OCI-M2 (cell line): ENCODE measurements around the gene BRWD1.

ENCODE experiments used
- DNase-seq: peaks from one replicate; lab custom pipeline; 2025; ENCODE audit not compliant: unreplicated experiment; lab: John Stamatoyannopoulos, UW

The BRWD1 gene

DNA sequence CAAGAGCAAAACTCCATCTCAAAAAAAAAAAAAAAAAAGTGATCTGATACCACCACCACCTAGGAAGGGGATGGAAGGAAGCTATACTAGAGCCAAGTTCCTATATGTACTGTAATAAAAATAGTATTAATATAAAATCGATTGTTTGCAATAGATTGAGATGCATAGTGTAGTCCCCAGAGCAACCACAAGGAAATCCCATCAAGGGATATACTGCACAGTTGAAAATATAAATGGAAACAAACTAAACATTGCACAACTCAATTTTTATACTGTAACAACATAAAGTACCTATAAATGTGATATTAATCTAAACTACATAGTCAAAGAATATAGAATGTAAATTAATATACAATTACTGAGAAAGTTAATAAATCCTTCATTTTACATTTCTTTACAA is 109.3 kb downstream of the BRWD1 start:
- no peak for DNase-seq

DNA sequence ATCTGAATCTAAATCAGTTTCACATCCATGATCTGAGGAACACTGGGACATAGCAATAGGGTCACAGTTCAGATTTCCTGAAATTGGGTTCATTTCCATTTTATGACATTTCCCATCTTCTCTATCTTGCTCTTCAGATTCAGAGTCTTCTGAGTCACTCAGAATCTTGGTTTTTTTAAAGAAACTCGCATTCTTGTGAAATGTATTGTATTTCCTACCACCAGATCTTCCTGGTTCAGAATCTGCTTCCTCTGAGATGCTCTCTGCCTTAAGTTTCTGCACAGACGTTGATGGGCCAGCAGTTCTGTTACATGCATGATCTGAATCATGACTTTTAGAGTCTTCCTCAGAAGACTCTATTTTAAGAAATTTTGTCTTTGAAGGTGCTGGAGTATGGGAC is 114.6 kb downstream of the BRWD1 start:
- DNase-seq: no peak

DNA sequence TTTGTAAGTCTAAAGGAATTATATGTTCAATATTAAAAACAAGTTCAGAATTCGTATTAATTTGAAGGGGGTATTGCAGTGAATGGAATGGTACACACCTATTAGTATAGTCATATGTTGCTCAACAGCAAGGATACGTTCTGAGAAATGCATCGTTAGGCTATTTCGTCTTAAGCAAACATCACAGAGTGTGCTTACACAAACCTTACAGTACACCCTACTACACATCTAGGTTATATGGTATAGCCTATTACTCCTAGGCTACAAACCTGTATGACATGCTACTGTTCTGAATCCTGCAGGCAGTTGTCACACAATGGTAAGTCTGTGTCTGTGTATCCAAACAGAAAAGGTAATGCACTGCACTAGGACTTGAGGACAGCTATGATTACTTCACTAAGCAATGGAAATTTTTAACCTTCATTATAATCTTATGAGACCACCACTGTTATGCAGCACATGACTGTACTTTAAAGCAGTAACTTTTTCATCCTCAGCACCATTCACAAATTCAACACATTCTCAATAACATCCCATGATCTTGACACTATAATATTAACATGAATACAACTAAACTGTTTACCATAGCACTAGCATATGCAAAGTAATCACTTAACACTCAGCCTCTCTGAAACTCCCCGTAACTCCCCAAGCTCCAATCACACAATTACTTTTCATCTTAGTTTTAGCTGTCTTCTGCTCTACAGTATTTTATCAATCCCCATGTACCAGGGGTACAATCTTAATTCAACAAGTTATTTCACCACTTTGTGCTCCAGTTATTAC is 115.8 kb downstream of the BRWD1 start:
- DNase-seq: no peak

DNA sequence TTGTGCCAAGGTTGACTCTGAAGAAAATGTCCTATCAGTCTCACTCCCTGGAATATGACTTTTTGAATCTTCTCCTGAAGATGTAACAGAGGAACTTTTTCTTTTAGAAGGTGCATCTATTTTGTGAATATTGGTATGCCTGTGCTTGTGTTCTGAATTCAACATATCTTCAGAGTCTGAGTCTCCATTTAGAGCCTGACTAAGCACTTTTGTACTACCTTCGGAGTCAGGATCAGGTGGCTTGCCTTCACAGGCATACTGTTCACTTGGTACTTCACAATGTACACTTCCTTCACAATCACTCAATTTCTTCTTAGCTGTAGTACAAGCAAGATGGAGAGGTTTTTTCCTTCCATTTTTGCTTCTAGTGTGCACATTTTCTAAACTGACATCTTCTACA is 116.6 kb downstream of the BRWD1 start:
- no peak for DNase-seq

DNA sequence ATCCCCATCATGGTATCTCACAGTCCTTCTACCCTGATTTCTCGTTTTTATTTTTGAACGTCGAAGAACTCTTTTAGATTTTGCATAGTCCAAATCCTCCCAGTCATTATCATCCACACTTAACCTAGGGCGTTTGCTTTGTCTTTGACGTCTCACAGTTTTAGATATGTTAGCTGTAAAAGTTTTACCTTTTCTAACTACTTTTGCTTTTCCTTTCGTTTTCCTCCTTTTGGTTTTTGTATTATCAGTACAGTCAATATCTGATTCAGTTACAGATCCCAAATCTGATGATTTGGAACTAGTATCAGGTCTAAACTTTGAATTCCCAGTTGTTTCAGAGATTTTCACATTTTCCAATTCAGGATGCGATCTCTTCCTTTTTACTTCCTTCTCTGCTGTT is 117.1 kb downstream of the BRWD1 start:
- DNase-seq: no peak

DNA sequence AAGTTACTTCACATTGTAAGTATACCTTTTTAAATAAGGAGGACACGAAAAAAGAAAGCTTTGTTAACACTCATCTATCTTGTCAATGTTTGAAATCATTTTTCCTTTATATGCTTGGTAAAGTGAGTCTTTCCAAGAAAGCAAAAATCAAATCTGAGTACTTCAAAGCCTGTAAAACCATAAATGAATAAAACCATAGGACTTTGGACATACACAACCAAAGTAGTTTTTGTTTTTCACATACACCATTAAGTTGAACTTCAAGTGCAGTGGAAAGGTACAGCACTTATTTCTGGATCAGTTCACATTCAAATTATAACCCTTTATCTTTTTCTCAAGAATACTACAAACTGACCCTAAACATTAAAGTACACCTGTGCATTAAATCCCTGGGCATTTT is 120.1 kb downstream of the BRWD1 start:
- no peak for DNase-seq

GRCh38 chr21:39189857-39190604 is 123.4 kb downstream of the BRWD1 start:
- no peak for DNase-seq

DNA sequence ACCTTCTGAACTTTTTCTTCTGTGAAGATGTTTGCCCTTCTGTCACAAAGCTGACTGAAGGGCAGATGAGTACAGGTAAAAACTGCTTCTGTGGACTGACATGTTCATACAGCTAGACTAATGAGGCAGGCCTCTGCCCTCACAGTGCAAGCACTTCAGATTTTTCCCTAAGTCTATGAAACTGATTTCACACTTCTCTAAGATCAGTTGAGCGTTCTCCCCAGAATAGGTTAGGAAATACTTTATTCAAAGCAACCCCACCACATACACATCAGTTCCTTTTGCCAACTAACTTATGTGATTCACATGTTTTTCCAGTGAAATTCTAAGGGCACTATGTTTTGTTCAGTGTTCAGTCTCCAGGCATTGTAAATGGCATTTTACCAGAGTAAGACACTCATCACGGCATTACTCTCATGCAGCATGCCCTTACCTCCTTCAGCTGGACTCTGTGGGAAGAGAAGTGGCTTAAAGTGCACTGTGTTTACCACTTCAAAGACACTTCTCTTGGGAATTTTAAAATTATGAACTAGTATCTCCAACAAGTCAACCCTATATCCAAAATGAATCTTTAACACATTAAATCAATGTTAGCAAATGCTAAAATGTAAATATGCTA is 124.8 kb downstream of the BRWD1 start:
- no peak for DNase-seq

DNA sequence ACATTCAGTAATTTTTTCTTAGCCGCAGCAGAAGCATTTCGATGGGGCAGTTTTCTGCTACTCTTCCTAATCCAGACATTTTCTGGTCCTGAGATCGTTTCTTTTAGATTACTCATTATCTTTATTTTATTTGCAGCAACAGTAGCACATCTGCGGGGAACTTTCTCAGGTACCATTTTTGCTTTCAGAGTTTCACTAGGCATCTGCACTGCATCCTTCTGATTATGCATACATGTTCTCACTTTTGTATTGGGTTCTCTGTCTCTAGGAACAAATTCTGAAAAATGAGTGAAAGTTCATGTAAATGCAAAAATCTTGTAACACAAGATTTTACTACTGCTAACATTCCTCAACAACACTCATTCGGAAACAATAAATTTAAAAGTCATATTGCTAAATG is 126.3 kb downstream of the BRWD1 start:
- DNase-seq: no peak

DNA sequence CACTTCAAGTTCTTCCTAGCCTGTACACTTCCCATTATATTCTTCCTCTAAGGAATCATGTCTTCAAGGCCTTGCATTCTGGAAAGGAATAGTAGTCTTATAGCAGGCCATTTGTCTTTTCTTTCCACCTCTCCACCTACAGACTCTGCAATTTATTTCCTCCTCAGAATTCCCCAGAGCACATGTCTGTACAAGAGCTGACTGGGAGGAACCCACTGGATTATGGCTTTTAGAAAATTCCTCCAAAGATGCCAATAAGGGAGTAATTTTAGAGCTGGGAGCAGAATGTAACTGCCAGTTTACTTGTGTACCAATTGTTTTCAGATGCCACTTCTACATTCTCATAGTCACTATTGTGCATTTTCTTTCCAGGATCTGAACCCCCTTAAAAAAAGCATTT is 126.8 kb downstream of the BRWD1 start:
- no peak for DNase-seq

- DNase-seq: no peak
These were observed 128.3 kb downstream of the BRWD1 start for GRCh38 chr21:39185157-39185556.

GRCh38 chr21:39184050-39184980 is 129.1 kb downstream of the BRWD1 start:
- peak; percentile 59 for DNase-seq

DNA sequence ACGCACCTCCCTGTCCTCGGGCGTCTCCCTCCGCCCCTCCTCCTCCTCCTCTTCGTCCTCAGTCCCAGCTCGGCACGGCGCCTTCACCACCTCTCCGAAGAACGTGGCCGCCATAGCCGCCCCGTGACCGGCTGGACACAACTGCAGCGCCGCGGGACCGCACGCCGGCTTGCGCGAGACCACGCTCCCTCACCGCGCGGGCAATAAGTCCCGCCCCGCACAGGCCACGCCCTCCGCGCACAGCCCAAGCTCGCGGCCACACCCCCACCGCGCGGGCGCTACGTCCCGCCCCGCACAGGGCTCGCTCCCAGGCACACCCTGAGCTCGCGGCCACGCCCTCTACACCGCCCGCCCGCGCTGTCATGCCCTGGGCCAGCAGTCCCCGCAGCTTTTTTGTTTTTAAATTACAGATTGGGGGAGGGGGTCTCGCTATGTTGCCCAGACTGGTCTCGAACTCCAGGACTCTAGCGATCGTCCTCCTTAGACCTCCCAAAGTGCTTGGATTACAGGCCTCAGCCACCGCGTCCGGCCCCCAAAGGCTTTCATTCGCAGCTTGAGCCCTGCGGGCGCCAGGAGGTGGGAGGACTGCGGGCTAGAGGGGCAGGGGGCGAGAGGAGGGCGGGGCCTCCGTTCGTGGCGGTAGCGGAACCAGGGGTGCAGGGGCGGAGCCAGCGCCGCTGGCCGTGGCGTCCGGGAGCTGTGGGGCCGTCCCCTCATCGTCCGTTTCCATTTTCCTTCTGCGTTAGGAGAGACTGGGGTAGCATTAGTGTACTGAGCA is 130.0 kb downstream of the BRWD1 start, which contains the start of gene PSMG1:
TSS of gene PSMG1 (minus strand) at position 180 of the 778 bp plus-strand sequence. CDS start at position 114, 66 bp downstream.
- DNase-seq: peak; percentile 99

- DNase-seq: no peak
These were observed 130.8 kb downstream of the BRWD1 start for GRCh38 chr21:39182484-39183271.

DNA sequence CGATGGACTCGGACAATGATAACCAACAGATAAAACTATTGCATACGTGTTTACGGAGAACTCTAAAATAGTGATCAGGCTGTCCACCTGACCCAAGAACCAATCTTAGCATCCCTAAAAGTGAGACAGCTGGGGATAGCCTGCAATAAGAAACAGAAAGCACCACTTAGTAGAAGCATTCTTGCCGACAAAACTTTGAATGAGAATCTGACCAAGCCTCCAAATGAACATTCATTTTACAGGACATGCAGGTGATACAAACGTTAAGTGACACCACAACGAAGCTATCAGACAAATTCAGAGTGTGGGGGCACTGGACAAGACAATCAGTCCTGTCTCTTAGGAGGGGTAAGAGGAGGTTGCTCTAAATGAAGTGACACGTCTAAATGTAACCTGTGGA is 131.4 kb downstream of the BRWD1 start:
- DNase-seq: no peak

GRCh38 chr21:39181205-39181818 is 132.1 kb downstream of the BRWD1 start:
- DNase-seq: no peak

- DNase-seq: no peak
These were observed 132.9 kb downstream of the BRWD1 start for GRCh38 chr21:39180429-39181019.

DNA sequence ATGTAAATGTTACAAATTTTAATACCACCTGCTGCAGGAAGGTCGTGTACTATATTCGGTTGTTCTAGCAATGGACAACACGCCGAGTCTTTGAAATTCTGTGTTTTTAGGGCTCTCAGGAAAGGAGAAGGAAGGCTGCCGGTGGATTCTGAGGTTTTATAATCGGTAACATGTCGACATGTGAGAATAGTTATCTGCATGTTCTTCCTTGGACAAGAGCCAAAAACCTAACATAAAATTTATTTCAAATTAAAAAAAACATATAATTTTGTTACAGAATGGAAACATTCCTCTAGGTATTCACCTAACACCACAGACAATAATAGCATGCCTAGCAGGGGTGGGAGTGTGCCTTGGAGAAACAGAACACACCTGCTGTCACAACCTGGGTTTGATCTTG is 135.0 kb downstream of the BRWD1 start:
- no peak for DNase-seq
